ENCODE measurements around the gene DGKE. TPM values are rescaled to one million over a fixed set of nuclear protein-coding genes. Genes with fewer than 3 reads are reported as not detected.

The DGKE gene
- total RNA-seq, 1 donor from 2014 or later, result 3.3 TPM

GRCh38 chr17:56886288-56886731 is 52.4 kb downstream of the DGKE start:
- DNase-seq (ENCODE audit: low spot score), result no peak
- TF ChIP-seq CTCF (IDR thresholded peaks at IDR 0.05; ENCODE audit: unreplicated experiment), result no peak
- Mint-ChIP-seq H3K27me3 (ENCODE audit: unreplicated experiment) (peaks cover 6% of the 10 kb centered on the region), H3K36me3 (ENCODE audit: low read depth, unreplicated experiment) (peaks cover 18% of the 10 kb centered on the region), H3K9me3 (ENCODE audit: unreplicated experiment) (peaks cover 7% of the 10 kb centered on the region), H3K4me3 (ENCODE audit: unreplicated experiment) (no peak overlapping the region), H3K4me1 (ENCODE audit: unreplicated experiment) (peaks cover 12% of the 10 kb centered on the region), H3K27ac (ENCODE audit: unreplicated experiment) (no peak overlapping the region)

GRCh38 chr17:56887105-56887504 is 53.2 kb downstream of the DGKE start:
- H3K9me3 Mint-ChIP-seq (ENCODE audit: unreplicated experiment), result peaks cover 7% of the 10 kb centered on the region
- peaks cover 19% of the 10 kb centered on the region for H3K36me3 Mint-ChIP-seq (ENCODE audit: low read depth, unreplicated experiment)
- peaks cover 12% of the 10 kb centered on the region for H3K4me1 Mint-ChIP-seq (ENCODE audit: unreplicated experiment)
- peaks cover 6% of the 10 kb centered on the region for H3K27me3 Mint-ChIP-seq (ENCODE audit: unreplicated experiment)
- TF ChIP-seq CTCF (IDR thresholded peaks at IDR 0.05; ENCODE audit: unreplicated experiment), result no peak
- no peak overlapping the region for H3K27ac Mint-ChIP-seq (ENCODE audit: unreplicated experiment)
- no peak overlapping the region for H3K4me3 Mint-ChIP-seq (ENCODE audit: unreplicated experiment)
- no peak for DNase-seq (ENCODE audit: low spot score)

- Mint-ChIP-seq H3K27ac (ENCODE audit: unreplicated experiment) (no peak overlapping the region), H3K36me3 (ENCODE audit: low read depth, unreplicated experiment) (peaks cover 26% of the 10 kb centered on the region), H3K27me3 (ENCODE audit: unreplicated experiment) (peaks cover 9% of the 10 kb centered on the region)
Observed at GRCh38 chr17:56887552-56888467, 53.9 kb downstream of the DGKE start.

GRCh38 chr17:56890390-56890789 is 56.4 kb downstream of the DGKE start:
- TF ChIP-seq CTCF (IDR thresholded peaks at IDR 0.05; ENCODE audit: unreplicated experiment), result no peak
- Mint-ChIP-seq H3K27ac (ENCODE audit: unreplicated experiment) (no peak overlapping the region), H3K4me1 (ENCODE audit: unreplicated experiment) (peaks cover 8% of the 10 kb centered on the region), H3K9me3 (ENCODE audit: unreplicated experiment) (peaks cover 7% of the 10 kb centered on the region), H3K4me3 (ENCODE audit: unreplicated experiment) (no peak overlapping the region), H3K27me3 (ENCODE audit: unreplicated experiment) (peaks cover 11% of the 10 kb centered on the region), H3K36me3 (ENCODE audit: low read depth, unreplicated experiment) (peaks cover 39% of the 10 kb centered on the region)
- DNase-seq (ENCODE audit: low spot score), result no peak

More at GRCh38 chr17:56887552-56888467, 53.9 kb downstream of the DGKE start:
- no peak for TF ChIP-seq CTCF (IDR thresholded peaks at IDR 0.05; ENCODE audit: unreplicated experiment)
- DNase-seq (ENCODE audit: low spot score), result no peak
- H3K4me3 Mint-ChIP-seq (ENCODE audit: unreplicated experiment), result no peak overlapping the region
- peaks cover 12% of the 10 kb centered on the region for H3K4me1 Mint-ChIP-seq (ENCODE audit: unreplicated experiment)
- peaks cover 7% of the 10 kb centered on the region for H3K9me3 Mint-ChIP-seq (ENCODE audit: unreplicated experiment)

Measured in endothelial cell (in vitro differentiated cells).